Fibroblast of lung (primary cell): ENCODE data around the gene APEX2.

Experiments
- CTCF ChIP-seq, 2 donors: IDR thresholded peaks in 1 of 2; conservative IDR thresholded peaks in 1 of 2; 1 replicate in 1 of 2; 2 replicates in 1 of 2; pipeline ENCODE4 v1.5.1; 2011 to 2012; ENCODE audit warnings: low read length in 2 of 2, control low read depth in 1 of 2, inconsistent platforms in 1 of 2, low read depth in 1 of 2, mild to moderate bottlenecking in 1 of 2
- EZH2 ChIP-seq: IDR thresholded peaks from 2 replicates; pipeline ENCODE4 v1.5.1; 2012; ENCODE audit warnings: low read length, control low read depth, mild to moderate bottlenecking; ENCODE audit errors: missing control alignments

- TF ChIP-seq CTCF (conservative IDR thresholded peaks at IDR 0.05 in 1 of 2, IDR thresholded peaks at IDR 0.05 in 1 of 2; ENCODE audit: low read depth in 1 of 2, low read length in 2 of 2) (no peak), EZH2 (no peak)
Observed at GRCh38 chrX:55005256-55005655, 5.1 kb downstream of the APEX2 start.
